Adipose tissue (tissue), 3 donors: Measurements from ENCODE around the gene CCDC191. TPM values are rescaled to one million over a fixed set of nuclear protein-coding genes. Genes with fewer than 3 reads are reported as not detected.

Experiments
- H3K27ac ChIP-seq: one replicate; pipeline ENCODE4 v1.5.1; 2013; ENCODE audit warnings: low read depth, low read length
- WGBS, 3 donors: extraction: QIAGEN DNeasy Blood & Tissue Kit; methylation state at CpG; one replicate each; pipeline ENCODE4 v1.1.7; 2013; 5-methylcytosine and 5-hydroxymethylcytosine counted together
- polyA plus RNA-seq, 3 donors: library from polyadenylated mRNA; stranded (reverse); fragments of 200-250 nt; gene quantifications; one replicate each; pipeline ENCODE4 v1.2.3, GENCODE V29; 2013
- donor health status: healthy with polysubstance abuse.
- donor health status: Bipolar disorder and iron deficiency.
- donor health status: healthy.

The CCDC191 gene
- polyA plus RNA-seq, 3 donors = 0.74 to 2.1 (median 1.2) TPM

DNA sequence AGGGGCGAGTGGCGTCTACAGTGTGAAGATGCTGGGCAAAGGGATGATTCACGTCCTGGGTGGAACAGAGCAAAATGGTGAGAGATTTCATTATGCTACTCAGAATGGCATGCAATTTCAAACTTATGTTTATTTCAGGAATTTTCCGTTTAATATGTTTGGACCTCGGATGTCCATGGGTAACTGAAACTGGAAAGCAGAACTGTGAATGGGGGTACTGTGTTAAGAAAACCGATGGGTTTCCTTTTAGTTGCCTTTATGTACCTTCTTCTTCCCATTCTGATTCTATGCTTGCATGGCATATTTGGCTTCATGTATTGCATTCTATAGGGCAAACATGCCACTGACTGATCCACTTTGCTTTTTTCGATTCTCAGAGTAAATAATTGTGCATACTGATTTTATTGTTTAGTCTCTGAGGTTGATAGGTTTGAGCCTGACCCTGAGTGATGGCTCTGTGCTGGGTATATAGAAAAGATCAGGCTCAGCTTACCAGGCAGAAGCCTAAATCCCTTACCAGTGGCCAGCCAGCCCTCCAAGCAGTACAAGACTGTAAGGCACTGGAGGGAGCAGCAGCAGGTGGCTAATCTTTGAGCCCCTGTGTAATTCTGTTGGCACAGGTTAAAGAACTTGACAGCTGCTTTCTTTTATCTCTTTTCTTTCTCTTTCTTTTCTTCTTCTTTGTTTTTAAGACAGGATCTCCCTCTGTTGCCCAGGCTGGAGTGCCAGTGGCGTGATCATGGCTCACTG lies 4.8 kb upstream of the CCDC191 start:
- 91 to 93% (median 92%) methylated on average over 8 of the region's 8 CpGs for WGBS, 3 donors
- no peak overlapping the region for H3K27ac ChIP-seq

DNA sequence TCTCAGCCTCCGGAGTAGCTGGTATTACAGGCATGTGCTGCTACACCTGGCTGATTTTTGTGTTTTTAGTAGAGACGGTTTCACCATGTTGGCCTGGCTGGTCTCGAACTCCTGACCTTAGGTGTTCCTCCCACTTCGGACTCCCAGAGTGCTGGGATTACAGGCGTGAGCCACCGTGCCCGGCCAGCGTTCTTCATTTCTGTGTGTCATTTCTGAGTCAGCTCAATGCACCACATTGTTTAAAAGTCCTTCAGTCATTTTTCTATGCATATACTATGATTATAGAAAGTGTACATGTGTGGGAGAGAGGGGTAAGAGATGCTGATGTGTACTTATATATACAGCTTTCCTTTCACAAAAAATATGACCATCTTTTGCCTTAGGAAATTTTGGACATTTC lies 2.3 kb upstream of the CCDC191 start:
- H3K27ac ChIP-seq = no peak overlapping the region
- WGBS, 3 donors = 87 to 93% (median 91%) methylated on average over 8 of the region's 8 CpGs

DNA sequence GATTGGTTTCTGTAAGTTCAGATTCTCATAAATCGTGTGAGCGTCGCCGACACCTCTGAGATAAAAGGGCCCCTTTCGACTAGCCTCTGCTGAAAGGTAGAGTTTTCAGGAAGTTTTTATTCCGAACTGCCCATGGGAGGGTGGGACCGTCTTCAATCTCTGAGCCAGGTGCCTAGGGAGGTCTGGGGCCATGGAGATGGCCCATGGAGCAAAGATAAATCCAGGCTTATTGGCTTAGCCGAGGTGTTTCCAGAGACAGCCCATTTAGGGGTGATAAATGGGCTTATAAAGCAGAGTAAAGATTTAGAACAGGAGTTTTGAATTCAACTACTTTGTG lies 653 bp upstream of the CCDC191 start:
- 0 to 1% (median 0%) methylated on average over 8 of the region's 8 CpGs for WGBS, 3 donors
- no peak overlapping the region for H3K27ac ChIP-seq

DNA sequence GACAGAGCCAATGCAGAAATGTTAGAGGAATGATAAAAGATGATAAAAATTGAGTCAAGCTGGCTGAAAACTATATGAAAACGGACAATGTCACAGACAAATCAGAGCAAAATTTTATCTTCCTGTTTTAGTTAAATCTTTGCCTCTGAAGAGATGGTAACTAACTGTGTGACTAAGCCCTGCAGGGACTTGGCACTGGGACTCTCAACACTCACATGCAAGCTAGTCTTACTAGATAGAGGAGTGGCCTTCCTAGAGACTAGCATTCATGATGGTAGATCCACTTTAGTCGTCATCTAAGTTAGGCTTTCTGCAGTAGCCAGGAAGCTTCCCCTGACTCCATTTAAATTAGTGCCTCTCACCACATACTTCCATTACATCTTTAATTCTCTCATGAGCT lies 4.1 kb downstream of the CCDC191 start:
- 87 to 90% (median 88%) methylated on average over 2 of the region's 2 CpGs for whole genome bisulfite sequencing, 3 donors
- no peak overlapping the region for H3K27ac ChIP-seq

DNA sequence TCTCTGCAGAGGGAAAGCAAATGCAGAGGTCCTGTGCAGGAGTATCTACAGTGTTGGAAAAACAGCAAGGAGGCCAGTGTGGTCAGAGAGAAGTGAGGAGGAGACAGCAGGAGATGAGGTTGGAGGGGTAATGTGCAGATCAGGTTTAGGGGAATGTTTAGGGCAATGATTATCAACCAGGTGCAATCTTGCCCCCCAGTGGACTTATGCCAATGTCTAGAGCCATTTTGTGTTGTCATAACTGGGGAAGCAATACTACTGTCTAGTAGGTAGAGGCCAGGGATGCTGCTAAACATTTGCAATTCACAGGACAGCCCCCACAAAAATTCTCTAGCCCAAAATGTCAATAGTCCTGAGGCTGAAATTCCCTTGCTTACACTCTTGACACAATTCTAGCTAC lies 13.1 kb downstream of the CCDC191 start:
- H3K27ac ChIP-seq = no peak overlapping the region

DNA sequence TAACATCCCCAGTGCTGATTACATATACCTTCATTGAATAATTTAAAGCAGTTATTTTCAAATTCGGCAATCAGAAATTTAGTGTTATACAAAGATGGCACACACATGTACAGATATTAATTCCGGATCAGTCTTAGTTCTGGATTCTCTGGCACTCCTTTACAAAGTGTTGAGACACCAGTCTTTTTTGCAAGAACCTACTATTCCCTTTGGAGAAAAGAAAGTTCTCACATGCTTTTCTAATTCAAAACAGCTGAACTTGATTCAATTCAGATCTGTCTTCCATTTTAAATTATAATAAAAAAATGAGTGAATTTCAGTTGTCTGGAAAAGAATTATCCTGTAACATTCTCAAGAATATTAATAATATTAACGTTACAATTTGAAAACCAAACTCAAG lies 20.4 kb downstream of the CCDC191 start:
- H3K27ac ChIP-seq = no peak overlapping the region
- WGBS, 3 donors = 87 to 90% (median 90%) methylated on average over 3 of the region's 3 CpGs

DNA sequence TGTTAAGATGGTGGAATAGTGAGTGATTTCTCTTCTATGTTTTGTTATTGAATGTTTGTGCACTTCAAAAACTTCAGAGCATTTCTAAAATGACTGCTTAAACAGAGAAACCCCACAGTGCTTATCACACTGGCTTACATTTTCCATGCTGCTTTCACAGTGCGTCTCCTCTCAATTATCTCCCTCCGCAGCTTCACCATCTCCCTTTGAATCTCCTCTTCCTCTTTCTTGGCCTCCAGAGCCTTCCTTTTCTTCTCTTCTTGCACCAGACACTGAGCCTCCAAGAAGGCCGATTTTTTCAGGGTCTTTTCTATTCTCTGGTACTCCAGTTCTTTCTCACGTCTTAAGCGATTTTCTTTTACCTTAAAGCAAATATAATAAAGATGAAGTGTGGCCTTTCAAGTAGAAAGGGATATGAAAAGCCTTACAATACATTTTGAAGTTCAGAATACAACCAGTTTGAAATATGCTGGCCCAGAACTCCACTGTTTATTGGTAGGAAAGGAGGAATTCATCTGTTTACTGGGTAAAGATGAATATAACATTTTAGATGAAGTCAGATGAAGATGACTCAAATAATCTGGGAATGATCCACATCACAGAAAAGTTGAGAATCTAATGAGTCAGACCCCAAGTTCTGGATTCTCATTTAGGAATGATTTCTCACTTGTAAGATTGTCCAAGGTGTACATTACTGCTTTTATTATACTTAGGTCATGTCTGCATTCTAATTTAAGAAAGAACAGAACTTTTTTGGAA lies 21.4 kb downstream of the CCDC191 start:
- WGBS, 3 donors = 89 to 94% (median 93%) methylated on average over 5 of the region's 5 CpGs
- H3K27ac ChIP-seq = no peak overlapping the region

DNA sequence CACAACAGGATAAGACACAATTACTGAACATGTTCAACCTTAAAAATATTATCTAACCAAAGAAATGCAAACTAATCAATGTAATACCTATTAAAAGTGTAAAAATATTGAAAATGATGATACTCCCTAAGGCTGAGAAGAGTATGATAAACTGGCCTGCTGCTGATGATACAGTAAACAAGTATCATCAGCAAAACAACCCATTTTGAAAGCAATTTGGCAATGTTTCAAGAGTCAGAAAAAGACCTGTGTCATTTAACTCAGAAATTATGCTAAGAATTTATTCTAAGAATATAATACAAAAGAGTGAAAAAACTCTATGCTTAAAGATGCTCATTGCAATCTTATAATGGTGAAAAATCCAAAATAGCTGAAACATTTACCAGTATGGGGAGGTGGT lies 22.1 kb downstream of the CCDC191 start:
- no peak overlapping the region for H3K27ac ChIP-seq

DNA sequence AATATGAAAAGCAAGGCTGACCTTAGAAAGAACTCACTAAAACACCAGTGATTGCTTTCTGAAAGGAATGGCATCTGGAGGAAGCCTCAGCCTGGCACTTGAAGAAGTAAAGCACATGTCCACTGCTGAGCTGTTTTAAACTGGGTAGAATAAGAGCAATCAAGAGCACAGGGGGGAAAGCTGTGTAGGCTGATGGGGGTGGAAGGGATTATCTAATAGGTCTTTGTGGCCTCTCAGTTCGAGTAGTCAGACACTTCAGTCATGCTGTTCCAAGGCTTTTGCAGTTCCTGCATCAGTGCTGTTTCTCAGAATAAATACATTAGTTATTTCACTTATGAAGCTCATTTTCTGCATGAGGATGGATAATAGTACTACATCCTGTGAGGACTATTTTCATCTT lies 22.6 kb downstream of the CCDC191 start:
- WGBS, 3 donors = 71 to 78% (median 76%) methylated on average over 1 of the region's 1 CpG
- no peak overlapping the region for H3K27ac ChIP-seq

DNA sequence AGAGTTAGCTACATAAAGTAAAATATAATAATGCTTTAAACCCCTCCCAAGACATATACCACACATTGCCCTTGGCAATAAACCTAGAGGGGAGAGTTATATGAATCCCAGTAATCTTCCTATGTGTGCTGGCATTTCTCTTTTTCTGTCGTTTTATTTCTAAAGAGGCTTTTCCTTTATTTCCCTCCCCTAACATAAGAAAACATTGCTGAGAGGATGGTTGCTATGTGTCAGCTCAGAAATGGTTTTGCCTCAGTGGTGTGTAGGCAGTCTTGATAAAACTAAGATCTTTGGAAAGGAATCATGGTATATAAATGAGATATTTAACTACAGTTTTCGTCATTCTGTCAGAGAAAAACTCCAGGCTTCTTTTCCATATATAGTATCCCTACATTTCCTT lies 30.0 kb downstream of the CCDC191 start:
- no peak overlapping the region for H3K27ac ChIP-seq
- 65 to 79% (median 71%) methylated on average over 2 of the region's 2 CpGs for WGBS, 3 donors

DNA sequence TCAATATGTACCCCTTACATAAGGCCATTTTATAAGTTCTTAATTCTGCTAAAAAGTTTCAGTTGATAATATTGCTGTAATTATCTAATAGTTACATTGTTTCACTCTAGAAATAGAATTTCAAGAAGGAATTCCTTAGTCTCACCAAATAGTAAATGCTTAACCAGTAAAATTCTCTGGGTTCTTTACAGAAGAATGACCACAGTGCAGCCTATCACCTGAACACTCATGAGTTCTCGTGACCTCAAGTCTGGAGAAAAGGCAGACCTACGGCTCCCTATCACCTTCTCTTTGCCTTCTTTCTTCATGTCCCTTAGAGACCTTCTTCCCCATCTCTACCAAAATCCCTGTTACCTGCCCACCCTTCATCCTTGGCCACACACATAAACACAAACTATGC lies 30.9 kb downstream of the CCDC191 start:
- 83 to 95% (median 92%) methylated on average over 2 of the region's 2 CpGs for WGBS, 3 donors
- no peak overlapping the region for H3K27ac ChIP-seq

DNA sequence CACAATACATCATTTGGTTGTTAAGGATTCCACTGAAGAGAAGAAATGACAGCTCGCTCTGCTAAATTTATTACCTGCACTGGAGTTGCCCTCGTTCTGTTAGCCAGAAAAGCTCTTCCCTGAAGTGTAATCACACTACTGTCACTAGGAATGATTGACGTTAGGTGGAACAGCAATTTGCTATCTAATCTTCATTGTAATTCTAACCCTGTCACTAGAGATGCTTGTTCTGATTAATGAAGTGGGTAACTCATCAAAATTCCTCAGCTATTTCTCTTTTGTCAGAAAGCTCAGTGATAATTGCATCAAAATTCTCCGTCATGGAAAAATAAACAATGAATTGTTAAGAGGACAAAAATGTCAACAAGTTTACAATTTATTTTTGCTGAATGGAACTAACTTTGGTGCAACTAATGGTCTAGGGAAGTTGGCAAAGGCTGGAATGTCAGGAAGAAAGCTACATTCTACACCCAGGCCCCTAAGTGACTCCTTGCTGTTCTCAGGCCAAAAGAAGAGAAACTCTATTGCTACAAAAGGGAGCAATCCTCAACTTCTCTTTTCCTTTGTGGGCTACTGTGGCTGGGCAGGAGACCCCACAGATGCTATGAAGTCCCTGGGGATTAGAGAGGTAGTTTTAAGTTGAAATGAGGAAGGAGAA lies 34.1 kb downstream of the CCDC191 start:
- WGBS, 3 donors = 70 to 84% (median 83%) methylated on average over 4 of the region's 4 CpGs
- no peak overlapping the region for H3K27ac ChIP-seq

DNA sequence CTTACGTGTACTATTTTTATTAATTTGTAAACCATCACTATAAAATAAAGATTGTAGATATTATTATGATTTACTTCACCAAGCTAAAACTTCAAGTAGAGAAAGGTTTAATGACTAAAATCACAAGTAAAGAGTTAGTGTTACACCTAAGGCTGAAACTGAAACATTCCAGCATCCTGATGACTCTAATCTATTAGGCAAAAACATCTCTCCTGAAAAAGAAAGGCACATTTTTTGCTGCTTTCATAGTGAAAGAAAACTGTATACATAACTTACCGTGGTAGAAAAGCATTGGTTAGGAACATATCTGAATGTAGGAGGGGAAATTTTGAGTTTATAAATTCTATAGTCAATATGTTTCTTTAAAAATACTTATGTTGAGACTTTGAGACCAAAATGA lies 35.4 kb downstream of the CCDC191 start:
- no peak overlapping the region for H3K27ac ChIP-seq
- 82 to 90% (median 87%) methylated on average over 2 of the region's 2 CpGs for WGBS, 3 donors

DNA sequence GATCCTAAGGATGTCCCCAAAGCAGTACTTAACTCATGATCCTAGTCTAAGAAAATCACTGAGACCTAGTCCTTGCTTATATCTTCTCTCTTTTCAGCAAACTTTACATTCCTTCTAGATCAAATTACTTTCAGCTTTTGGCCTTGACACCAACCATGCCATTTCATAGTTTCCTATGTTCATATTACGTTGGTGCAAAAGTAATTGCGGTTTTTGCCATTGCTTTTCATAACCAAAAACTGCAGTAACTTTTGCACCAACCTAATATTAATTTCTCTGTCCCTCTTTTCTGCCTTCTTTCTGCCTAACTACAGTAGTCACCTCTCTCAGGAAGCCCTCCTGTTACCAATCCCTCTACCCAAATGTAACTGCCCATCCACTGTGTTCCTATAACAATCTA lies 36.8 kb downstream of the CCDC191 start:
- H3K27ac ChIP-seq = no peak overlapping the region
- WGBS, 3 donors = 95 to 97% (median 95%) methylated on average over 2 of the region's 2 CpGs

DNA sequence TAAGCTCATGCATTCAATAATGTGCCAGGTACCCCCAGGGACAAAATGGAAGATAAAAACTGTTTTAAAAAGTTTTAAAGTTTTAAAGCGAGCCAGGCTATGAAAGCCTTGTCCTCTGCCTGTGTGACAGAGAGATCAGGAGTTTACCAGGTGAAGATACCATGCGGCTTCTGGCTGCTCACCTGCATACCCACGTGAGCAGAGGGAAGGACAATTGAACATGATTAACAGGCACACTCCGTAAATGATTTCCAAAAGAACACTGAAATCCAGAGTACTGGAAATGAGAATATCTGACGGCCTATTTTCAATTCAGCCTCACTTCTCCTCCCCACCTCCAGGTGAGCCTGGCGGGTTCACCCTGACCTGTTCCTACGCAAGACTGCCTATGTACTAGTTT lies 42.1 kb downstream of the CCDC191 start:
- WGBS, 3 donors = 72 to 97% (median 95%) methylated on average over 7 of the region's 7 CpGs
- H3K27ac ChIP-seq = no peak overlapping the region

DNA sequence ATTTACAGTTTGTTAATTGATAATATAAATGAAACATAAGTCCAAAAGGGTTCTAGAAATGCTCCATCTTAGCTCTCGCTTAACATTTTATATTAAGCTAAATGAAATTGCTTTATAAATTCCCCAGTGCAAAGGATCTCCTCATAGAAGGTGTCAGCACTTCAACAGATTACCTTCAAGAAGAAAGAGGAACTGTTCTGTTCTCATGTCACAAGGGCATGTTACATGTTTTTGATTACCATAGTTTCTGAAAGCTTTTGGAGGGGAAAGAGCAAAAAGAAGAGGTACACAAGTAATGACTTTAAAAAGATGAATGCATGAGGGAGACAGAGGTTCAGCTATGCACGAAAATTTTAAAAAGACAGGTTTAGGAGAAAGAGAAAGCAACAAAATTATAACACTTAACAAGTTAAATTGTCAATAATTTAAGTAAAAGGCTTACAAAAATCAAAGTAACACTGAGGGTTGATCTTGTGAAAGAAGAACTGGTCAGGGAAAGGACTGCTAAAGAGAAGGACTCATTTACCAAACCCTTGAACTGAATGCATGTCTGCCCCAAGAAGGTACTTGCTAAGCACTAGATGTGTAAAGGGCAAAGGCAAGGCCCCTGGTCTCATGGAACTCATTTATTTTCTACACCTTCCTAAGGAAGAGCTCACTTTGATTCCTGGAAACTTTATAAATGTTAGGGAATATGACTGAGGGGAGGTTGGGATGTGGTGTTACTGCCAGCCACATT lies 45.1 kb downstream of the CCDC191 start:
- 87 to 95% (median 89%) methylated on average over 2 of the region's 2 CpGs for WGBS, 3 donors
- H3K27ac ChIP-seq = no peak overlapping the region

DNA sequence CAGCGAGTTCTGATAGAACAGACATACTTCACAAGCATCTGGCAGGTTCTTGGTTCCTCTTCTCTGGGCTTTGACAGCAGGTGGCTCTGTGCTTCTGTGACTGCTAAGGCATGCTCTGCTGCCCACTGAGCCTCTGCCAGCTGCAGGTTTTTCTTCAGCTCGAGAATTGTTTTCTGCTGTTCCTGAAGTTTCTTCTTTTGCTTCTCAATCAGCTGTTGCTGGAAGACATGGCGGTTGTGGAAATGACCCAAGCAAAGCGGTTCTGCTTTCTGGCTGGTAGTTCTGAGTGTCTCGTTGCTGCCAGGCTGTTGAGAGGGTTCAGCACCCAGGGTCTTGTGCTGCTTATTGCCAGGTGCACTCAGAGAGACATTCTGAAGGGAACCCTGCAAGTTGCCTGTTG lies 50.8 kb downstream of the CCDC191 start:
- no peak overlapping the region for H3K27ac ChIP-seq
- 94 to 97% (median 94%) methylated on average over 5 of the region's 5 CpGs for WGBS, 3 donors

DNA sequence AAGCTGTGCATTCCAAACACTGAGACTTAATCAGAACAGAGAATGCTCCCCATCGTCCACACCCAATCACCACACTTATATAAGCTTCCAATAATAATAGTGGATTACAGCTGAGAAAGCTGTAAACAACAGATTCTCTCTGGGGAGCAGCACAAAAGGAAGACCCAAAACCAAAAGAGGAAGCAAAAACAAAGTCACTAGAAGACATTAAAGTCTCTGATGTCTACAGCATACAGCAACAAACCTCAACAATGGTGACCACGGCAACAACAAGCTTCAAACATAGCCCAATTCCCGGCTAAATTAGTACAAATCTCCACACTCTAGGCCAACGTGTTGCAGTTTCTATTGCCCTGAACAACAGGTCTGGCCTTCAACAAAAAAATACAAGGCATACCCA lies 70.8 kb downstream of the CCDC191 start:
- no peak overlapping the region for H3K27ac ChIP-seq
- 66 to 75% (median 68%) methylated on average over 4 of the region's 4 CpGs for WGBS, 3 donors

DNA sequence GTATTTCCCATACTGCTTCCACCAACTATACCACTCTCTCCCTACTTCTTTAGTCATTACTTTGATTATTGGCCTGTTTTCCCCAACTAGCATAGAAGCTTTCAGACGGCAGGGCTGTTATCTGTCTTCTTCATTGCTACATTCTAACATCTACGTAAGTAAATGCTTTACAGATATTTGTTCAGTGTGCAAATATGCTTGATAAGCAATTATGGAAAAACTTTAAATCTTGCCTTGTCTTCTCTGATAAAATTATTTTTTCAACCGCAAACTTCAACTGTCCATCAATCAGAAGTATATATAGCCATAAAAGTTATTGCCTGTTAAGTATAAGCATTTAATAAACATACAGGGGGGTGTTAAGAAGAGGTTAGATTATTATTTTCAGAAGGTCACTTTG lies 72.8 kb downstream of the CCDC191 start:
- H3K27ac ChIP-seq = no peak overlapping the region
- WGBS, 3 donors = 63 to 93% (median 92%) methylated on average over 3 of the region's 3 CpGs
